Neural progenitor cell (in vitro differentiated cells): Measurements from ENCODE around the gene CEP290.

ENCODE experiments used
- EZH2 ChIP-seq: fragments of 200-600 bp; sonication (generic); IDR thresholded peaks from 2 replicates; pipeline ENCODE4 v1.6.1; 2017; ENCODE audit warnings: antibody characterized with exemption, mild to moderate bottlenecking, moderate library complexity
- TF ChIP-seq, protein P1 (sequence below): fragments of 200-600 bp; sonication (generic); IDR thresholded peaks from 2 replicates; pipeline ENCODE4 v1.5.1; 2017; ENCODE audit warnings: antibody characterized with exemption, mild to moderate bottlenecking

DNA sequence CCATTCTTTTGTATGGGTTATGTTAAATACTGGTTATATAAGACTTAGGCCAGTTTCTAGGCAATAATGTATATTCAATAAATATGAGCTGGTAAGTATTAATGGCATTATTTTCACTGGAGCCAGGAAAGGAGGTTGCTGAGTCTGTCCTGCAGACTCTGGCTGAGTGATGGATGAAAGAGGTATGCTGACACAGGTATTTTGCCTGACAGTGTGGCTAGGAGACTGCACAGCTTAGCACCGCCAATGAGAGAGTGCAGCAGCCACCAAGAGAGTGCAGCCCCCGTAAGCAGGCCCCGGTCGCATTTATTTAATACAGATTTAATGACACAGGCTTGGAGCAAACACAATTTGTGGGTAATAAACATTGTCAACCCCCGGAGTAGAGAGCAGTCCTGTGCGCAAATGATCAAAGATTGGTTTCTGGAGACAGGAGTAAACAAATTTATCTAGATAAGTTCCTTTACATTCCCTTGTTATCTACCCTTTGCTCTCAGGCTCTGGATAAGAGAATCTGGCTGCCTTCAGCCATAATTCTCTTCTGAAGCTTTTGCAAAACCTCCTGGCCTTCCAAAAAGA lies 37.6 kb upstream of the CEP290 start:
- TF ChIP-seq, protein P1, sequence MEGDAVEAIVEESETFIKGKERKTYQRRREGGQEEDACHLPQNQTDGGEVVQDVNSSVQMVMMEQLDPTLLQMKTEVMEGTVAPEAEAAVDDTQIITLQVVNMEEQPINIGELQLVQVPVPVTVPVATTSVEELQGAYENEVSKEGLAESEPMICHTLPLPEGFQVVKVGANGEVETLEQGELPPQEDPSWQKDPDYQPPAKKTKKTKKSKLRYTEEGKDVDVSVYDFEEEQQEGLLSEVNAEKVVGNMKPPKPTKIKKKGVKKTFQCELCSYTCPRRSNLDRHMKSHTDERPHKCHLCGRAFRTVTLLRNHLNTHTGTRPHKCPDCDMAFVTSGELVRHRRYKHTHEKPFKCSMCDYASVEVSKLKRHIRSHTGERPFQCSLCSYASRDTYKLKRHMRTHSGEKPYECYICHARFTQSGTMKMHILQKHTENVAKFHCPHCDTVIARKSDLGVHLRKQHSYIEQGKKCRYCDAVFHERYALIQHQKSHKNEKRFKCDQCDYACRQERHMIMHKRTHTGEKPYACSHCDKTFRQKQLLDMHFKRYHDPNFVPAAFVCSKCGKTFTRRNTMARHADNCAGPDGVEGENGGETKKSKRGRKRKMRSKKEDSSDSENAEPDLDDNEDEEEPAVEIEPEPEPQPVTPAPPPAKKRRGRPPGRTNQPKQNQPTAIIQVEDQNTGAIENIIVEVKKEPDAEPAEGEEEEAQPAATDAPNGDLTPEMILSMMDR = no peak
- no peak for TF ChIP-seq EZH2
